PC-9 (cell line): Measurements from ENCODE around the gene ZMYM4. TPM values are rescaled to one million over a fixed set of nuclear protein-coding genes. Genes with fewer than 3 reads are reported as not detected.

Source experiments
- BruUV-seq: library from RNA; stranded (reverse); fragments of 400-500 nt; replicated peaks from 2 replicates; lab custom pipeline; 2021; lab: Mats Ljungman, UMichigan
- CTCF ChIA-PET: fragments of 300-600 bp; sonication (Branson Sonifier 250); formaldehyde crosslinking; loops from one replicate; lab custom pipeline; 2022; ENCODE audit warnings: antibody characterized with exemption; lab: Charles Lee
- POLR2A ChIA-PET: fragments of 300-600 bp; sonication (Branson Sonifier 250); formaldehyde crosslinking; loops from one replicate; lab custom pipeline; 2022; ENCODE audit warnings: antibody characterized with exemption; ENCODE audit not compliant: unreplicated experiment; lab: Charles Lee
- DNase-seq, 2 experiments: peaks; one replicate each; pipeline versions ENCODE4 v3.0.0 to v3.0.0-alpha.2; 2015 to 2022; ENCODE audit warnings: mixed read lengths in 1 of 2
- H2AFZ ChIP-seq: fragments of 200-600 bp; sonication (generic); 2 replicates; pipeline ENCODE4 v1.8.1; 2017; ENCODE audit warnings: antibody characterized with exemption
- H3F3A ChIP-seq: fragments of 200-600 bp; sonication (generic); 2 replicates; pipeline ENCODE4 v1.8.1; 2017; ENCODE audit warnings: antibody characterized with exemption, mild to moderate bottlenecking, low read depth; ENCODE audit not compliant: insufficient read depth
- H3K27ac ChIP-seq: fragments of 200-600 bp; sonication (generic); 2 replicates; pipeline ENCODE4 v1.6.1; 2016; ENCODE audit warnings: mixed run types
- H3K27me3 ChIP-seq: fragments of 200-600 bp; sonication (generic); 2 replicates; pipeline ENCODE4 v1.6.1; 2016; ENCODE audit warnings: low read depth, mixed run types; ENCODE audit not compliant: insufficient read depth
- H3K36me3 ChIP-seq: fragments of 200-600 bp; sonication (generic); 2 replicates; pipeline ENCODE4 v1.6.1; 2016; ENCODE audit warnings: low read depth, mixed run types
- H3K4me1 ChIP-seq: fragments of 200-600 bp; sonication (generic); replicated peaks from 2 replicates; pipeline ENCODE4 v1.6.1; 2016; ENCODE audit warnings: mixed run types; ENCODE audit not compliant: insufficient read depth
- H3K4me2 ChIP-seq: fragments of 200-600 bp; sonication (generic); 2 replicates; pipeline ENCODE4 v1.6.1; 2017; ENCODE audit warnings: mixed run types
- H3K4me3 ChIP-seq: fragments of 200-600 bp; sonication (generic); 2 replicates; pipeline ENCODE4 v1.6.1; 2016; ENCODE audit warnings: mixed run types
- H3K79me2 ChIP-seq: fragments of 200-600 bp; sonication (generic); 2 replicates; pipeline ENCODE4 v1.6.1; 2017; ENCODE audit warnings: low read depth, mixed run types
- H3K9me2 ChIP-seq: fragments of 200-600 bp; sonication (generic); 2 replicates; pipeline ENCODE4 v1.8.1; 2017; ENCODE audit warnings: mild to moderate bottlenecking; ENCODE audit not compliant: insufficient read depth
- H3K9me3 ChIP-seq: fragments of 200-600 bp; sonication (generic); 2 replicates; pipeline ENCODE4 v1.8.1; 2016; ENCODE audit warnings: low read depth; ENCODE audit not compliant: insufficient read depth
- H4K20me1 ChIP-seq: fragments of 200-600 bp; sonication (generic); 2 replicates; pipeline ENCODE4 v1.8.1; 2017; ENCODE audit not compliant: insufficient read depth
- CTCF ChIP-seq: fragments of 200-600 bp; sonication (generic); conservative IDR thresholded peaks from 2 replicates; pipeline ENCODE4 v1.6.1; 2017; ENCODE audit warnings: mixed run types, antibody characterized with exemption, mild to moderate bottlenecking, moderate library complexity
- EZH2 ChIP-seq: fragments of 200-600 bp; sonication (generic); IDR thresholded peaks from 2 replicates; pipeline ENCODE4 v1.8.0; 2017; ENCODE audit warnings: antibody characterized with exemption, low read depth
- intact Hi-C: fragments of 100-400 bp; cut with micrococcal nuclease; formaldehyde crosslinking; loops from one replicate; pipeline ENCODE4 v1.10.0; 2022; ENCODE audit not compliant: unreplicated experiment
- total RNA-seq: library from RNA; stranded (reverse); gene quantifications from 2 replicates; pipeline ENCODE4 v1.2.3, GENCODE V29; 2021

The ZMYM4 gene
- total RNA-seq, 1 experiment from 2014 or later: 84.4 TPM

- H3K27ac ChIP-seq: no peak overlapping the region
- no peak overlapping the region for H3K4me2 ChIP-seq
- ChIA-PET CTCF (no interaction called here), POLR2A (no interaction called here)
- H3K4me1 ChIP-seq: no peaks in the 10 kb centered on the region
- DNase-seq: no peak
- H2AFZ ChIP-seq: no peak overlapping the region
- BruUV-seq: TSS peak; percentile 39
- no peaks in the 10 kb centered on the region for H3K79me2 ChIP-seq
- no peak overlapping the region for H3K4me3 ChIP-seq
- H4K20me1 ChIP-seq: no peaks in the 10 kb centered on the region
- no peaks in the 10 kb centered on the region for H3K36me3 ChIP-seq
- H3F3A ChIP-seq: 0 out of 2 replicates have a peak, but pooled peaks cover 4% of the 10 kb centered on the region
- intact Hi-C loops: no loop called here
- no peaks in the 10 kb centered on the region for H3K9me3 ChIP-seq
- H3K9me2 ChIP-seq: no peaks in the 10 kb centered on the region
- H3K27me3 ChIP-seq: no peaks in the 10 kb centered on the region
- TF ChIP-seq CTCF: no peak
- no peak for TF ChIP-seq EZH2
Observed at GRCh38 chr1:35433714-35434113, 165.2 kb downstream of the ZMYM4 start.

- CTCF ChIA-PET: no interaction called here
- intact Hi-C loops: no loop called here
- no peak overlapping the region for H3K4me2 ChIP-seq
- no peaks in the 10 kb centered on the region for H3K9me3 ChIP-seq
- no peak for DNase-seq
- H3K4me3 ChIP-seq: no peak overlapping the region
- BruUV-seq: no TSS peak
- TF ChIP-seq EZH2 (no peak), CTCF (no peak)
- peaks cover 2% of the 10 kb centered on the region; the same call in 1 of the 2 replicates for H3K4me1 ChIP-seq
- no peaks in the 10 kb centered on the region for H3K36me3 ChIP-seq
- H3K27ac ChIP-seq: no peak overlapping the region
- no peaks in the 10 kb centered on the region for H3F3A ChIP-seq
- POLR2A ChIA-PET: no interaction called here
- H3K79me2 ChIP-seq: no peaks in the 10 kb centered on the region
- no peak overlapping the region for H2AFZ ChIP-seq
- H3K27me3 ChIP-seq: no peaks in the 10 kb centered on the region
- no peaks in the 10 kb centered on the region for H3K9me2 ChIP-seq
- H4K20me1 ChIP-seq: 0 out of 2 replicates have a peak, but pooled peaks cover 3% of the 10 kb centered on the region
Observed at GRCh38 chr1:35434703-35435102, 166.2 kb downstream of the ZMYM4 start.

- intact Hi-C loops: no loop called here
- H4K20me1 ChIP-seq: 0 out of 2 replicates have a peak, but pooled peaks cover 3% of the 10 kb centered on the region
- H3K9me2 ChIP-seq: no peaks in the 10 kb centered on the region
- no TSS peak for BruUV-seq
- DNase-seq: no peak
- H3K36me3 ChIP-seq: no peaks in the 10 kb centered on the region
- no peak overlapping the region for H2AFZ ChIP-seq
- H3F3A ChIP-seq: peaks cover 4% of the 10 kb centered on the region; the same call in 1 of the 2 replicates
- no peak overlapping the region for H3K4me3 ChIP-seq
- peaks cover 9% of the 10 kb centered on the region; the same call in 1 of the 2 replicates for H3K4me1 ChIP-seq
- H3K9me3 ChIP-seq: no peaks in the 10 kb centered on the region
- ChIA-PET CTCF (no interaction called here), POLR2A (no interaction called here)
- no peaks in the 10 kb centered on the region for H3K27me3 ChIP-seq
- no peaks in the 10 kb centered on the region for H3K79me2 ChIP-seq
- TF ChIP-seq CTCF: no peak
- no peak for TF ChIP-seq EZH2
- no peak overlapping the region for H3K27ac ChIP-seq
- H3K4me2 ChIP-seq: no peak overlapping the region
Observed at GRCh38 chr1:35436078-35436477, 167.6 kb downstream of the ZMYM4 start.
